Tibial artery (tissue), 4 donors: Measurements from ENCODE around the gene CPO.

Experiments used
- DNase-seq, 2 donors: peaks; one replicate each; pipeline ENCODE4 v3.0.0-alpha.2; 2019
- H3K27ac ChIP-seq, 2 donors: fragments of 200-600 bp; sonication (generic) in 1 of 2; 1 replicate in 1 of 2; 2 replicates in 1 of 2; pipeline ENCODE4 v1.5.1; 2018 to 2019; ENCODE audit warnings: mild to moderate bottlenecking in 1 of 2
- H3K27me3 ChIP-seq, 2 donors: fragments of 200-600 bp; sonication (generic) in 1 of 2; one replicate each; pipeline versions ENCODE4 v1.5.1 to v1.6.0; 2016 to 2019
- H3K36me3 ChIP-seq, 3 donors: fragments of 200-600 bp; sonication (generic) in 2 of 3; one replicate each; pipeline ENCODE4 v1.5.1; 2016 to 2019; ENCODE audit warnings: mild to moderate bottlenecking in 2 of 3
- H3K4me1 ChIP-seq, 4 donors: fragments of 200-600 bp; sonication (generic) in 2 of 4; 1 replicate in 3 of 4; 2 replicates in 1 of 4; pipeline ENCODE4 v1.5.1; 2016 to 2019
- H3K4me3 ChIP-seq, 2 donors: fragments of 200-600 bp; sonication (generic) in 1 of 2; 1 replicate in 1 of 2; 2 replicates in 1 of 2; pipeline ENCODE4 v1.5.1; 2018 to 2019; ENCODE audit warnings: mild to moderate bottlenecking in 2 of 2
- H3K9me3 ChIP-seq, 3 donors: fragments of 200-600 bp; sonication (generic) in 1 of 3; one replicate each; pipeline ENCODE4 v1.5.1; 2016 to 2019
- intact Hi-C: fragments of 100-400 bp; cut with DNase I; formaldehyde crosslinking; loops from one replicate; pipeline ENCODE4 v1.15.0; 2023; ENCODE audit warnings: low total_unique reads
- TF ChIP-seq, protein P1 (sequence below), 2 experiments: fragments of 200-600 bp in 1 of 2; fragments of 450-650 bp in 1 of 2; IDR thresholded peaks; one replicate each; pipeline ENCODE4 v1.5.1; 2017 to 2019; ENCODE audit warnings: antibody characterized with exemption in 2 of 2, mild to moderate bottlenecking in 1 of 2, moderate library complexity in 1 of 2

Gene CPO

GRCh38 chr2:206986943-206987342, 47.6 kb downstream of the CPO start:
- intact Hi-C loops: loop anchor here (10.0 kb wide), 1 partner anchor 182 kb away; no protein-coding TSS in a partner anchor
- H3K36me3 ChIP-seq: no peaks in the 10 kb centered on the region
- peaks cover 0 to 15% (median 2%) of the 10 kb centered on the region in 4 donors for H3K4me1 ChIP-seq
- H3K9me3 ChIP-seq: no peaks in the 10 kb centered on the region
- no peak for DNase-seq
- TF ChIP-seq, protein P1, sequence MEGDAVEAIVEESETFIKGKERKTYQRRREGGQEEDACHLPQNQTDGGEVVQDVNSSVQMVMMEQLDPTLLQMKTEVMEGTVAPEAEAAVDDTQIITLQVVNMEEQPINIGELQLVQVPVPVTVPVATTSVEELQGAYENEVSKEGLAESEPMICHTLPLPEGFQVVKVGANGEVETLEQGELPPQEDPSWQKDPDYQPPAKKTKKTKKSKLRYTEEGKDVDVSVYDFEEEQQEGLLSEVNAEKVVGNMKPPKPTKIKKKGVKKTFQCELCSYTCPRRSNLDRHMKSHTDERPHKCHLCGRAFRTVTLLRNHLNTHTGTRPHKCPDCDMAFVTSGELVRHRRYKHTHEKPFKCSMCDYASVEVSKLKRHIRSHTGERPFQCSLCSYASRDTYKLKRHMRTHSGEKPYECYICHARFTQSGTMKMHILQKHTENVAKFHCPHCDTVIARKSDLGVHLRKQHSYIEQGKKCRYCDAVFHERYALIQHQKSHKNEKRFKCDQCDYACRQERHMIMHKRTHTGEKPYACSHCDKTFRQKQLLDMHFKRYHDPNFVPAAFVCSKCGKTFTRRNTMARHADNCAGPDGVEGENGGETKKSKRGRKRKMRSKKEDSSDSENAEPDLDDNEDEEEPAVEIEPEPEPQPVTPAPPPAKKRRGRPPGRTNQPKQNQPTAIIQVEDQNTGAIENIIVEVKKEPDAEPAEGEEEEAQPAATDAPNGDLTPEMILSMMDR (IDR thresholded peaks at IDR 0.05): no peak
- H3K4me3 ChIP-seq: no peak overlapping the region
- no peaks in the 10 kb centered on the region for H3K27me3 ChIP-seq
- H3K27ac ChIP-seq: no peak overlapping the region

DNA sequence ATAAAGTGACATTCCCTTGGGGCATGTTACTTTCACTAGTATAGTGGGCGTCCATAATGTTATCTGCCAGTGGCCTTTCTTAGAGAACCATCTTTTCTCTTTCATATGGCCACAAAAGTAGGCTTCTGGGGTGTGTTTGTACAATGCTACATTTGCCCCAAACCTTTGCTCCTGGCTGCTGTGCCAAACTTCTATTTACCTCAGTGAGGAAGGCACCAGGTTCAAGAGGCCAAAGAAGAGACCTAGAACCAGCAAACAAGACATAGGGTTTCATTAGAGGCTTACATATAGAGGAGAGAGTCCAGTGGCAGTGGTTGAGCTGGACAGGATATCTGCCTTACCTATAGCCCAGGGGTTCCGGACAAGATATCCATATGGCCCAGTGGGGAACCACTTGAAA, 48.5 kb downstream of the CPO start:
- H3K27me3 ChIP-seq: no peaks in the 10 kb centered on the region
- DNase-seq: no peak
- H3K36me3 ChIP-seq: no peaks in the 10 kb centered on the region
- H3K4me3 ChIP-seq: no peak overlapping the region
- intact Hi-C loops: loop anchor here (10.0 kb wide), 1 partner anchor 183 kb away; no protein-coding TSS in a partner anchor
- no peaks in the 10 kb centered on the region for H3K9me3 ChIP-seq
- TF ChIP-seq, protein P1 (IDR thresholded peaks at IDR 0.05): no peak
- peaks cover 0 to 6% (median 0%) of the 10 kb centered on the region in 4 donors for H3K4me1 ChIP-seq
- no peak overlapping the region for H3K27ac ChIP-seq

GRCh38 chr2:206988884-206989283, 49.6 kb downstream of the CPO start:
- no peak overlapping the region for H3K4me3 ChIP-seq
- TF ChIP-seq, protein P1 (IDR thresholded peaks at IDR 0.05): no peak
- peaks cover 0 to 6% (median 0%) of the 10 kb centered on the region in 4 donors for H3K4me1 ChIP-seq
- DNase-seq: no peak
- intact Hi-C loops: loop anchor here (10.0 kb wide), 1 partner anchor 184 kb away; no protein-coding TSS in a partner anchor
- no peak overlapping the region for H3K27ac ChIP-seq
- H3K9me3 ChIP-seq: no peaks in the 10 kb centered on the region
- H3K27me3 ChIP-seq: no peaks in the 10 kb centered on the region
- H3K36me3 ChIP-seq: no peaks in the 10 kb centered on the region

DNA sequence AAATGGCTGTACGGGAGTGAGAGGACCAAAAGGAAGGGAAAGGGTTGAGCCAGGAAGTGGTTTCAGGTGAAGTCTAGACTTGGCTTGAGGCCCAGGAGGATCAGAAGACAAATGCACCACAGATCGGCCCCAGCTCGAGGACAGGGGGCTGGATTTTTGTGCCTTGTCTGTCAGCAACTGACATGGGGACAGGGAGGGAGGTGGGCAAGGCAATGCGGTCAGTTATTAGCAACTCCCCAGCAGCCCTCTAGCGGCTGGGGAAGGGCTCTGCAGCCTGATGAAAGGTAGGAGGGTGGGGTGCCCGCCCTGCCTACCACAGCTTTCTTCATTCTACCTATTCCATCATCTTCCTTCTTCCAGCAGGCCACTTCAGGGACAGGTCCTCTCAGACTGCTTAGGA, 50.0 kb downstream of the CPO start:
- Histone ChIP-seq H3K4me3 (no peak overlapping the region), H3K27me3 (no peaks in the 10 kb centered on the region), H3K36me3 (no peaks in the 10 kb centered on the region), H3K4me1 (peaks cover 0 to 6% (median 0%) of the 10 kb centered on the region in 4 donors), H3K9me3 (no peaks in the 10 kb centered on the region), H3K27ac (no peak overlapping the region)
- TF ChIP-seq, protein P1 (IDR thresholded peaks at IDR 0.05): peak; percentile 31 to 43
- intact Hi-C loops: loop anchor here (10.0 kb wide), 1 partner anchor 185 kb away; no protein-coding TSS in a partner anchor
- DNase-seq: no peak

DNA sequence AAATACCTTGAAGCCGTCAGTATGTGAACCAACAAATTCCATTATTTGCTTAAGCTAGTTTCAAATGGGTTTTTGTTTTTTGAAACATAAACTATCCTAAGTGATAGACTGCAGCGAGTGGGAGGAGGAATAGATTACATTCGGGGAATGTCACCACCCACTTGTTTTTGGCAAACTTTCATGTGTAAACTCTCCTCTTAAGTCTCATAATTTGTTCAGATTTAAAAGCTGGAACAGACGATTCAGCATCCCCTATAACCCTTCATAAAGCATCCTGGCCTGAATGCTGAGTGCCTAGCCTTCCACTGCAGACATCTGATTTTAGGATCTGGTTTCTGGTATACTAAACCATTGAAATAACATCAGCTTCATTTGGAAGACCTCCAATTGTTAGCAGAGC, 51.0 kb downstream of the CPO start:
- Histone ChIP-seq H3K36me3 (no peaks in the 10 kb centered on the region), H3K9me3 (no peaks in the 10 kb centered on the region), H3K27me3 (no peaks in the 10 kb centered on the region), H3K27ac (no peak overlapping the region), H3K4me1 (peaks cover 0 to 6% (median 0%) of the 10 kb centered on the region in 4 donors), H3K4me3 (no peak overlapping the region)
- TF ChIP-seq, protein P1 (IDR thresholded peaks at IDR 0.05): no peak
- intact Hi-C loops: no loop called here
- no peak for DNase-seq

GRCh38 chr2:206991070-206991469, 51.8 kb downstream of the CPO start:
- H3K27me3 ChIP-seq: no peaks in the 10 kb centered on the region
- intact Hi-C loops: no loop called here

More at GRCh38 chr2:206991070-206991469, 51.8 kb downstream of the CPO start:
- TF ChIP-seq, protein P1 (IDR thresholded peaks at IDR 0.05): no peak
- H3K4me3 ChIP-seq: no peak overlapping the region
- no peak overlapping the region for H3K27ac ChIP-seq
- H3K4me1 ChIP-seq: peaks cover 0 to 6% (median 0%) of the 10 kb centered on the region in 4 donors
- no peak for DNase-seq
- no peaks in the 10 kb centered on the region for H3K9me3 ChIP-seq
- H3K36me3 ChIP-seq: no peaks in the 10 kb centered on the region
